ENCODE measurements around the gene CCDC60. TPM values are rescaled to one million over a fixed set of nuclear protein-coding genes. Genes with fewer than 3 reads are reported as not detected.

The CCDC60 gene
- total RNA-seq, 6 donors from 2014 or later: 0.76 to 12.5 (median 2.3) TPM; not detected in 1

GRCh38 chr12:119412811-119413794, 78.6 kb downstream of the CCDC60 start:
- WGBS, 2 donors: 17 to 25% methylated on average over 18 to 21 of the region's 21 CpGs
- H3K27me3 ChIP-seq: peaks cover 0 to 4% (median 0%) of the 10 kb centered on the region in 4 donors
- no peak overlapping the region for H3K27ac ChIP-seq
- H3K4me1 ChIP-seq: peaks cover 3 to 21% (median 10%) of the 10 kb centered on the region in 4 donors
- H3K9me3 ChIP-seq: no peaks in the 10 kb centered on the region
- no peaks in the 10 kb centered on the region for H3K36me3 ChIP-seq
- peak in 1 of 2 donors; percentile 36 for DNase-seq
- TF ChIP-seq POLR2A (IDR thresholded peaks at IDR 0.05) (no peak), EP300 (IDR thresholded peaks at IDR 0.05) (no peak), POLR2AphosphoS5 (IDR thresholded peaks at IDR 0.05) (no peak), CTCF (IDR thresholded peaks at IDR 0.05) (peak; percentile 70 to 88 (median 84))
- peak overlapping the region in 2 of 4 donors; percentile 15 to 19 for H3K4me3 ChIP-seq
- ATAC-seq (ENCODE audit: low FRiP score in 2 of 2): peak in 1 of 2 donors; percentile 77

- H3K27ac ChIP-seq: no peak overlapping the region
- DNase-seq (no peak), ATAC-seq (ENCODE audit: low FRiP score in 2 of 2) (no peak)
- no peak overlapping the region for H3K4me3 ChIP-seq
- H3K27me3 ChIP-seq: peaks cover 0 to 4% (median 0%) of the 10 kb centered on the region in 4 donors
- H3K36me3 ChIP-seq: no peaks in the 10 kb centered on the region
- peaks cover 3 to 21% (median 10%) of the 10 kb centered on the region in 4 donors for H3K4me1 ChIP-seq
- H3K9me3 ChIP-seq: no peaks in the 10 kb centered on the region
- WGBS, 2 donors: 51 to 58% methylated on average over 3 of the region's 3 CpGs
- TF ChIP-seq POLR2A (IDR thresholded peaks at IDR 0.05) (no peak), POLR2AphosphoS5 (IDR thresholded peaks at IDR 0.05) (no peak), CTCF (IDR thresholded peaks at IDR 0.05) (no peak), EP300 (IDR thresholded peaks at IDR 0.05) (no peak)
Observed at GRCh38 chr12:119415714-119416113, 81.2 kb downstream of the CCDC60 start.

GRCh38 chr12:119417440-119417839, 82.9 kb downstream of the CCDC60 start:
- H3K4me3 ChIP-seq: no peak overlapping the region
- H3K4me1 ChIP-seq: peaks cover 3 to 17% (median 7%) of the 10 kb centered on the region in 4 donors
- no peaks in the 10 kb centered on the region for H3K36me3 ChIP-seq
- no peaks in the 10 kb centered on the region for H3K9me3 ChIP-seq
- peaks cover 0 to 4% (median 0%) of the 10 kb centered on the region in 4 donors for H3K27me3 ChIP-seq
- ATAC-seq (ENCODE audit: low FRiP score in 2 of 2): no peak
- no peak overlapping the region for H3K27ac ChIP-seq
- no peak for DNase-seq
- TF ChIP-seq EP300 (IDR thresholded peaks at IDR 0.05) (no peak), CTCF (IDR thresholded peaks at IDR 0.05) (no peak)

- no peak for TF ChIP-seq CTCF (IDR thresholded peaks at IDR 0.05)
- TF ChIP-seq EP300 (IDR thresholded peaks at IDR 0.05): no peak
- no peak for TF ChIP-seq POLR2A (IDR thresholded peaks at IDR 0.05)
- no peak for TF ChIP-seq POLR2AphosphoS5 (IDR thresholded peaks at IDR 0.05)
- no peak for ATAC-seq (ENCODE audit: low FRiP score in 2 of 2)
- WGBS, 2 donors: 84 to 89% methylated on average over 6 of the region's 6 CpGs
Observed at GRCh38 chr12:119419381-119419780, 84.9 kb downstream of the CCDC60 start.

More at GRCh38 chr12:119419381-119419780, 84.9 kb downstream of the CCDC60 start:
- H3K27me3 ChIP-seq: no peaks in the 10 kb centered on the region
- no peaks in the 10 kb centered on the region for H3K9me3 ChIP-seq
- no peak overlapping the region for H3K27ac ChIP-seq
- no peak for DNase-seq
- H3K36me3 ChIP-seq: no peaks in the 10 kb centered on the region
- peaks cover 0 to 4% (median 0%) of the 10 kb centered on the region in 4 donors for H3K4me1 ChIP-seq
- H3K4me3 ChIP-seq: no peak overlapping the region
